A549 treated with ZK216348 at 1 μM for 4 hours (cell line): Measurements from ENCODE around the gene ARL17B. TPM values are rescaled to one million over a fixed set of nuclear protein-coding genes. Genes with fewer than 3 reads are reported as not detected.

ENCODE experiments used
- total RNA-seq: library from RNA; stranded (reverse); fragments of 200-300 nt; extraction: Qiagen RNA extraction; gene quantifications from 5 replicates; pipeline ENCODE4 v1.2.3, GENCODE V29; 2022; ENCODE audit warnings: low read depth

The ARL17B gene
- 4.0 to 10.1 TPM (median 6.2 TPM) in 5 replicates for total RNA-seq

GRCh38 chr17:46361755-46362154 is at the start of gene ARL17B:
Gene ARL17B, minus strand, starts transcription at chr17:46361766. Its CDS starts 3,369 bp downstream, at chr17:46358397.

GRCh38 chr17:46294831-46295230 is 66.7 kb downstream of the ARL17B start, which contains the start of gene LRRC37A:
Gene LRRC37A, plus strand, starts transcription at chr17:46295131. Its CDS starts 3 bp downstream, at chr17:46295134.

Other genes starting within 250 kb of the ARL17B start
- gene KANSL1, start 168.3 kb downstream of the ARL17B start, total RNA-seq, result 21.7 to 27.0 TPM (median 23.6 TPM) in 5 replicates
- gene LRRC37A, start 66.6 kb downstream of the ARL17B start, total RNA-seq, result 0.67 to 1.2 TPM (median 0.75 TPM) in 5 replicates
- gene LRRC37A2, start 150.7 kb upstream of the ARL17B start, total RNA-seq, result 2.6 to 4.4 TPM (median 3.6 TPM) in 5 replicates
- gene ARL17A, start 217.9 kb upstream of the ARL17B start, total RNA-seq, result 4.1 to 5.9 TPM (median 4.9 TPM) in 5 replicates
- gene NSF, start 228.9 kb upstream of the ARL17B start, total RNA-seq, result 18.3 to 23.4 TPM (median 20.0 TPM) in 5 replicates